ENCODE results near the gene TMEM151B.
A peak's percentile ranks its signal among the peaks of the same experiment; 100 is the strongest.

The TMEM151B gene

GRCh38 chr6:44262467-44263353 is 7.5 kb upstream of the TMEM151B start:
- Histone ChIP-seq H3K36me3 (ENCODE audit: insufficient read depth, low read length) (no peaks in the 10 kb centered on the region), H3K9ac (ENCODE audit: insufficient read length) (no peak overlapping the region), H3K4me3 (no peak overlapping the region), H3K27ac (no peak overlapping the region), H3K9me3 (ENCODE audit: low read depth, low read length) (no peaks in the 10 kb centered on the region)
- no peak for DNase-seq (ENCODE audit: low read depth, low spot score)
- TF ChIP-seq FOXP2 (optimal IDR thresholded peaks at IDR 0.05; ENCODE audit: control extremely low read depth, extremely low read length, insufficient read depth) (no peak), POLR2AphosphoS5 (IDR thresholded peaks at IDR 0.05; ENCODE audit: borderline replicate concordance, low read depth, low read length) (no peak), EZH2 (IDR thresholded peaks at IDR 0.05) (no peak)

DNA sequence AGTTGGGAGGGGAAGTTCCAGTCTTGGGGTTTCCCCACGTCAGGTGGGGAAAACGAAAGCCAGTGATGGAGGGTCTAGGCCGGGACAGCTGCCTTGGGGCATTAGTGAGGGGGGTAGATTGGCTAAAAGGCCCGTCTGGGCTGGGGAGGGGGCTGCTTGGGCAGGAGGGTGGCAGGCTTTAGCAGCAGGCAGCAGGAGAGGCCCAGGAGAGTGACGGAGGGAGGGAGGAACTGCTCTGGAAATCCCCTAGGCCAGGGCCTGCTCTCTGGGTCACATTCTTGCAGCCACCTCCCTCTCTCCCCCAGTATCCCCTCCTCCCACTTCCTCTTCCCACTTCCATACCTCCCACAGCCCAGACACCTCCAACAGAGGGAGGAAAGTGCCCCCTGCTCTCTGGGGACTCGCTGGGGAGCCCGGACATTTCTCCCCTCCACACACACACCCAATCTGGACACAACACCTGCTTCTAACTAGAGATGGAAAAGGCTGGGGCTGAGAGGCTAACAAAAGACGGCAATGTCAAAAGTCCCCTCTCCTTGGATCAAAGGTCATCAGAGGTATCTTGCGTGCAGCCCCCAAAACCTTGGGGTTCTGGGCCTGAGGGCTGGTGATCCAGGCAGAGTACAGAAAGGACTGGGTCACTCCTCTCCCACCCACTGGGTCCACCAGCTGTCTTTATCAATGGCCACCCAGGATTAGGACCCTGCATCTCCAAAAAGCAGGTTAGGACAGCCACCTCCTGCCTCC is 6.7 kb upstream of the TMEM151B start:
- no peak for DNase-seq (ENCODE audit: low read depth, low spot score)
- Histone ChIP-seq H3K9me3 (ENCODE audit: low read depth, low read length) (no peaks in the 10 kb centered on the region), H3K9ac (ENCODE audit: insufficient read length) (no peak overlapping the region), H3K36me3 (ENCODE audit: insufficient read depth, low read length) (no peaks in the 10 kb centered on the region), H3K27ac (no peak overlapping the region), H3K4me3 (no peak overlapping the region)
- TF ChIP-seq FOXP2 (optimal IDR thresholded peaks at IDR 0.05; ENCODE audit: control extremely low read depth, extremely low read length, insufficient read depth) (no peak), POLR2AphosphoS5 (IDR thresholded peaks at IDR 0.05; ENCODE audit: borderline replicate concordance, low read depth, low read length) (no peak), EZH2 (IDR thresholded peaks at IDR 0.05) (no peak)

GRCh38 chr6:44264154-44265006 is 5.9 kb upstream of the TMEM151B start:
- H3K27ac ChIP-seq = no peak overlapping the region
- peak overlapping the region; percentile 95 for H3K4me3 ChIP-seq
- TF ChIP-seq EZH2 (IDR thresholded peaks at IDR 0.05) (no peak), POLR2AphosphoS5 (IDR thresholded peaks at IDR 0.05; ENCODE audit: borderline replicate concordance, low read depth, low read length) (no peak), FOXP2 (optimal IDR thresholded peaks at IDR 0.05; ENCODE audit: control extremely low read depth, extremely low read length, insufficient read depth) (no peak)
- no peaks in the 10 kb centered on the region for H3K9me3 ChIP-seq (ENCODE audit: low read depth, low read length)
- H3K9ac ChIP-seq (ENCODE audit: insufficient read length) = no peak overlapping the region
- no peak for DNase-seq (ENCODE audit: low read depth, low spot score)
- H3K36me3 ChIP-seq (ENCODE audit: insufficient read depth, low read length) = no peaks in the 10 kb centered on the region

DNA sequence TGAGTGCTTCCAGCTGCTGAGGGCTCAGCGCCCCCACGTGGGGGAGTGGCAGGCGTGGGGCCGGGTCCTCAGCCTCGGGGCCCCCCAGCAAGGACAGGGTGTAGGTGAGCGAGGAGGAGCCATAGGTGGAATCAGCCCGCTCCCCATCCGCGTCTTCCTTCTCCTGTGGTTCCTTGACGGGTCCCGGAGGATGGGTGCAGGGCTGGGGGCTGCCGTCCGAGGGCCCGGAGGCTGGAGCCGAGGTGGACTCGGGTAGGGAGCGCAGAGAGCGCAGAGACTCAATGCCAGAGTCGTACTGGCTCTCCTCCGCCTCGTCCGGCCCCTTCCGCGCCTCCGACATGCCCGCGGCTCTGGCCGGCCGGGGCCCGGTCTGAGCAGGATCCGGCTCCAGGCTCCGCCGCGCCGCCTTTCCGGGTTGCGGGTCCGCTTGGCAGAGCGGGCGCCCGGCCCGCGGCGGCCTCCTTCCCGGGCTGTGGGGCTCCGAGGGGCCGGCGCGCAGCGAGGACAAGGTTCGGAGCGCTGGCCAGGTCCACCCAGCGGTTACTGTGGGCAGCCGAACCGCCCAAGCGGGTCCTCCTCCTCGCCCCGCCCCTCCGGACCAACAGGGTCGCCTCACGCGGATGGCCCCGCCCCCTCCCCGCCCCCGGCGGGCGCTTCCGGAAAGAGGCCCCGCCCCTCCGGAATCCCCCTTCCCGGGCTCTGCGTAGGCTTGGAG is 5.1 kb upstream of the TMEM151B start, which contains the start of gene NFKBIE:
NFKBIE (minus strand) TSS at position 545 of the 715 bp plus-strand sequence; CDS start at position 340, 205 bp downstream.
- Histone ChIP-seq H3K9me3 (ENCODE audit: low read depth, low read length) (no peaks in the 10 kb centered on the region), H3K9ac (ENCODE audit: insufficient read length) (peak within 1 kb of the TSS; percentile 73), H3K36me3 (ENCODE audit: insufficient read depth, low read length) (no peaks in the 10 kb centered on the region), H3K27ac (no peak within 1 kb of the TSS), H3K4me3 (peak within 1 kb of the TSS; percentile 95)
- TF ChIP-seq FOXP2 (optimal IDR thresholded peaks at IDR 0.05; ENCODE audit: control extremely low read depth, extremely low read length, insufficient read depth) (no peak), POLR2AphosphoS5 (IDR thresholded peaks at IDR 0.05; ENCODE audit: borderline replicate concordance, low read depth, low read length) (0 out of 2 replicates have a peak, but pooled peaks have one; percentile 31), EZH2 (IDR thresholded peaks at IDR 0.05) (no peak)
- no peak for DNase-seq (ENCODE audit: low read depth, low spot score)

DNA sequence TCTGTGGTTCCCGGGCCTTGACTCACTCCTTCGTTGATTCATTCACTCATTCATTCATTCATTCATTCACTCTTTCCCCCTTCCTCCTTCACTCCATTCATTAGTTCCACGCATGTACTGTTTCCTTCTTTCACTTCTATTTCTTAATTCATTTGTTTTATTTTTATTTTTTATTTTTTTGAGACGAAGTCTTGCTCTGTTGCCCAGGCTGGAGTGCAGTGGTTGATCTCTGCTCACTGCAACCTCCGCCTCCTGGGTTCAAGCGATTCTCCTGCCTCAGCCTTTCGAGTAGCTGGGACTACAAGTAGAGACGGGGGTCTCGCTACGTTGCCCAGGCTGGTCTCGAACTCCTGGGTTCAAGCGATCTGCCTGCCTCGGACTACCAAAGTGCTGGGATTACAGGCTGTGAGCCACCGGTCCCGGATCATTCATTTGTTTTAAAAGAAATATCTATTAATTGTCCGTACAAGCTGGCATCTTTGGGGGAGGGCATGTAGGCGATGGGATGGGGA is 4.5 kb upstream of the TMEM151B start:
- Histone ChIP-seq H3K9me3 (ENCODE audit: low read depth, low read length) (no peaks in the 10 kb centered on the region), H3K27ac (no peak overlapping the region), H3K4me3 (peak overlapping the region; percentile 95), H3K9ac (ENCODE audit: insufficient read length) (no peak overlapping the region), H3K36me3 (ENCODE audit: insufficient read depth, low read length) (no peaks in the 10 kb centered on the region)
- DNase-seq (ENCODE audit: low read depth, low spot score) = no peak
- TF ChIP-seq POLR2AphosphoS5 (IDR thresholded peaks at IDR 0.05; ENCODE audit: borderline replicate concordance, low read depth, low read length) (no peak; the same call in 1 of the 2 replicates), EZH2 (IDR thresholded peaks at IDR 0.05) (no peak), FOXP2 (optimal IDR thresholded peaks at IDR 0.05; ENCODE audit: control extremely low read depth, extremely low read length, insufficient read depth) (no peak)

DNA sequence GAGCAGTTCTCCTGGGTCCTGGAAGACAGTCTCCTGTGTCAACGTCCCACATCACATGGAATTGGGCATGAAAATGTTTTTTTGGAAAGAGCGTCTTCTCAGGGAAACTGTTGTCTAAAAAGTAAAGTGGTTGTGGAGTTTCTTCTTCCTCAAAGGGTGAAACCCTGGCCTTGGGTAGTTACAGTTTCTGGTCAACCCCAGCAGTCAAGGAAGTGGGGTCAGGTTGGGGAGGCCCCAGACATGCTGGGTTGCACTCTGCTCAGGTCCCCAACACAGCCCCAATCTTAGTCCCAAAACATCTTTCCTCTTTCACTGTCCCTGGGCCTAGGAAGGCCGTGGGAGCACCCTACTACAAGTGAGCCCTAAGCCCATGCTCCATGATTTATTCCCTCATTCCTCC is 3.9 kb upstream of the TMEM151B start:
- TF ChIP-seq EZH2 (IDR thresholded peaks at IDR 0.05) = no peak
- TF ChIP-seq POLR2AphosphoS5 (IDR thresholded peaks at IDR 0.05; ENCODE audit: borderline replicate concordance, low read depth, low read length) = no peak
- TF ChIP-seq FOXP2 (optimal IDR thresholded peaks at IDR 0.05; ENCODE audit: control extremely low read depth, extremely low read length, insufficient read depth) = no peak
- Histone ChIP-seq H3K9me3 (ENCODE audit: low read depth, low read length) (no peaks in the 10 kb centered on the region), H3K27ac (no peak overlapping the region), H3K36me3 (ENCODE audit: insufficient read depth, low read length) (no peaks in the 10 kb centered on the region), H3K4me3 (no peak overlapping the region), H3K9ac (ENCODE audit: insufficient read length) (no peak overlapping the region)
- DNase-seq (ENCODE audit: low read depth, low spot score) = no peak

- DNase-seq (ENCODE audit: low read depth, low spot score) = no peak
- TF ChIP-seq EZH2 (IDR thresholded peaks at IDR 0.05) (no peak), POLR2AphosphoS5 (IDR thresholded peaks at IDR 0.05; ENCODE audit: borderline replicate concordance, low read depth, low read length) (no peak), FOXP2 (optimal IDR thresholded peaks at IDR 0.05; ENCODE audit: control extremely low read depth, extremely low read length, insufficient read depth) (no peak)
- no peak overlapping the region for H3K4me3 ChIP-seq
- no peak overlapping the region for H3K27ac ChIP-seq
- no peaks in the 10 kb centered on the region for H3K9me3 ChIP-seq (ENCODE audit: low read depth, low read length)
- no peaks in the 10 kb centered on the region for H3K36me3 ChIP-seq (ENCODE audit: insufficient read depth, low read length)
- H3K9ac ChIP-seq (ENCODE audit: insufficient read length) = no peak overlapping the region
These were observed 3.0 kb upstream of the TMEM151B start for GRCh38 chr6:44267252-44267651.

Data from SK-N-MC (cell line).